Measurements from ENCODE around the gene PCNX4.

Gene PCNX4

GRCh38 chr14:60085085-60085484 lies 6.6 kb upstream of the PCNX4 start:
- H4K20me1 ChIP-seq (ENCODE audit: insufficient read depth, low read length), result no peaks in the 10 kb centered on the region
- H3K79me2 ChIP-seq (ENCODE audit: low read length), result no peaks in the 10 kb centered on the region
- peaks cover 4% of the 10 kb centered on the region; the same call in 1 of the 2 replicates for H3K4me1 ChIP-seq (ENCODE audit: low read length)
- H3K36me3 ChIP-seq (replicated peaks; ENCODE audit: low read depth, low read length), result no peaks in the 10 kb centered on the region
- H3K9me3 ChIP-seq (ENCODE audit: insufficient read depth, low read length), result no peaks in the 10 kb centered on the region
- TF ChIP-seq EZH2phosphoT487 (IDR thresholded peaks at IDR 0.05; ENCODE audit: low read depth), result no peak
- TF ChIP-seq CTCF (IDR thresholded peaks at IDR 0.05; ENCODE audit: low read depth, low read length), result no peak
- H3K9ac ChIP-seq (ENCODE audit: low read length), result no peak overlapping the region
- H2AFZ ChIP-seq (ENCODE audit: low read depth, low read length), result no peak overlapping the region
- H3K27me3 ChIP-seq (ENCODE audit: low read depth, low read length), result no peaks in the 10 kb centered on the region
- no peak overlapping the region for H3K4me2 ChIP-seq (ENCODE audit: low read length)
- H3K27ac ChIP-seq (ENCODE audit: low read length), result no peak overlapping the region
- no peak overlapping the region for H3K4me3 ChIP-seq (ENCODE audit: low read length)

DNA sequence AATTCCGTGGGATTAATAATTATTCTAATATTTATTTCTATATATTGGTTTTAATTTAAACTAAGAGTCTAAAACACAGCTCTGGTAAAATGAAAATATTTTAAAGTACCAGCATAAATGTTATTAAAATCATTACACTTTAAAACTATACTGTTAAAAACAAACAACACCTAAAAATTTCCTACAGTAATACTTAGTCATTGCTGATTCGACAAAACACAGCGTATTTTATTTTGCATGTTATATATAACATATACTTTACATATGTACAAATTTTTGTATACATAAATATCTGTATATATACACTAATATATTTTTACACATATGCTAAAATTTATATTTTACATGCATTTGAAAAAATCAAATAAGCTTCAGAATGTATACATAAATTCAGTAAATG lies 6.0 kb upstream of the PCNX4 start:
- Histone ChIP-seq H3K4me3 (ENCODE audit: low read length) (no peak overlapping the region), H3K4me1 (ENCODE audit: low read length) (peaks cover 4% of the 10 kb centered on the region; the same call in 1 of the 2 replicates), H3K79me2 (ENCODE audit: low read length) (no peaks in the 10 kb centered on the region), H2AFZ (ENCODE audit: low read depth, low read length) (no peak overlapping the region), H3K27me3 (ENCODE audit: low read depth, low read length) (no peaks in the 10 kb centered on the region), H3K9me3 (ENCODE audit: insufficient read depth, low read length) (no peaks in the 10 kb centered on the region), H3K9ac (ENCODE audit: low read length) (no peak overlapping the region), H3K36me3 (replicated peaks; ENCODE audit: low read depth, low read length) (no peaks in the 10 kb centered on the region), H3K4me2 (ENCODE audit: low read length) (no peak overlapping the region), H4K20me1 (ENCODE audit: insufficient read depth, low read length) (no peaks in the 10 kb centered on the region), H3K27ac (ENCODE audit: low read length) (no peak overlapping the region)
- no peak for TF ChIP-seq EZH2phosphoT487 (IDR thresholded peaks at IDR 0.05; ENCODE audit: low read depth)
- no peak for TF ChIP-seq CTCF (IDR thresholded peaks at IDR 0.05; ENCODE audit: low read depth, low read length)

DNA sequence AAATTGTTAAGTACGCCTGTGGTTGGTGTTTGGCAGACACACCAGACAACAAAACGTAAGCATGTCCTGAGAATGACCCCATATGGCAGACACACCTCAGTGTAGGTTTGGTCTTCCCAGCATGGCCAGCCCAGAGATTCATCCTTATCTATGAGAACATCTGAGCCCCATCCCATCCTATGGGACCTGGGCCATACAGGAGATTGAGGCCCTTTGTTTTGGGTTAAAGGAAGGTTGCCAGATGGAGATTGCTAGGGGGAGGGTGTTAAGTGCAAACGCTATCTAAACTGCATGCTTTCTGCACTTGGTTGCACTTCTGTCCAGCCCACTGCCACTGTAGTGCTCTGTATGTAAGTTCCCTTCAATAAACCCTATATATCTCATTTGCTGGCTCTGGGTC lies 4.1 kb upstream of the PCNX4 start:
- H3K27ac ChIP-seq (ENCODE audit: low read length), result no peak overlapping the region
- no peak overlapping the region for H2AFZ ChIP-seq (ENCODE audit: low read depth, low read length)
- peaks cover 6% of the 10 kb centered on the region for H3K79me2 ChIP-seq (ENCODE audit: low read length)
- TF ChIP-seq CTCF (IDR thresholded peaks at IDR 0.05; ENCODE audit: low read depth, low read length) (no peak), EZH2phosphoT487 (IDR thresholded peaks at IDR 0.05; ENCODE audit: low read depth) (no peak)
- H3K4me3 ChIP-seq (ENCODE audit: low read length), result no peak overlapping the region
- no peak overlapping the region for H3K9ac ChIP-seq (ENCODE audit: low read length)
- no peaks in the 10 kb centered on the region for H4K20me1 ChIP-seq (ENCODE audit: insufficient read depth, low read length)
- H3K27me3 ChIP-seq (ENCODE audit: low read depth, low read length), result no peaks in the 10 kb centered on the region
- H3K4me2 ChIP-seq (ENCODE audit: low read length), result no peak overlapping the region
- no peaks in the 10 kb centered on the region for H3K36me3 ChIP-seq (replicated peaks; ENCODE audit: low read depth, low read length)
- no peaks in the 10 kb centered on the region for H3K9me3 ChIP-seq (ENCODE audit: insufficient read depth, low read length)
- peaks cover 4% of the 10 kb centered on the region; the same call in 1 of the 2 replicates for H3K4me1 ChIP-seq (ENCODE audit: low read length)

- Histone ChIP-seq H3K27ac (ENCODE audit: low read length) (no peak overlapping the region), H3K4me1 (ENCODE audit: low read length) (peaks cover 15% of the 10 kb centered on the region), H3K4me3 (ENCODE audit: low read length) (no peak overlapping the region), H3K36me3 (replicated peaks; ENCODE audit: low read depth, low read length) (no peaks in the 10 kb centered on the region), H3K79me2 (ENCODE audit: low read length) (peaks cover 22% of the 10 kb centered on the region), H3K9me3 (ENCODE audit: insufficient read depth, low read length) (no peaks in the 10 kb centered on the region), H3K4me2 (ENCODE audit: low read length) (no peak overlapping the region), H3K9ac (ENCODE audit: low read length) (no peak overlapping the region), H3K27me3 (ENCODE audit: low read depth, low read length) (no peaks in the 10 kb centered on the region), H2AFZ (ENCODE audit: low read depth, low read length) (no peak overlapping the region), H4K20me1 (ENCODE audit: insufficient read depth, low read length) (0 out of 2 replicates have a peak, but pooled peaks cover 3% of the 10 kb centered on the region)
- no peak for TF ChIP-seq CTCF (IDR thresholded peaks at IDR 0.05; ENCODE audit: low read depth, low read length)
- no peak for TF ChIP-seq EZH2phosphoT487 (IDR thresholded peaks at IDR 0.05; ENCODE audit: low read depth)
Observed at GRCh38 chr14:60089221-60089620, 2.5 kb upstream of the PCNX4 start.
